ENCODE data around the gene DNTTIP2. TPM values are rescaled to one million over a fixed set of nuclear protein-coding genes. Genes with fewer than 3 reads are reported as not detected.
A peak's percentile ranks its signal among the peaks of the same experiment; 100 is the strongest.

Gene DNTTIP2
- total RNA-seq, 4 donors from 2014 or later = 31.0 to 50.1 (median 44.7) TPM

DNA sequence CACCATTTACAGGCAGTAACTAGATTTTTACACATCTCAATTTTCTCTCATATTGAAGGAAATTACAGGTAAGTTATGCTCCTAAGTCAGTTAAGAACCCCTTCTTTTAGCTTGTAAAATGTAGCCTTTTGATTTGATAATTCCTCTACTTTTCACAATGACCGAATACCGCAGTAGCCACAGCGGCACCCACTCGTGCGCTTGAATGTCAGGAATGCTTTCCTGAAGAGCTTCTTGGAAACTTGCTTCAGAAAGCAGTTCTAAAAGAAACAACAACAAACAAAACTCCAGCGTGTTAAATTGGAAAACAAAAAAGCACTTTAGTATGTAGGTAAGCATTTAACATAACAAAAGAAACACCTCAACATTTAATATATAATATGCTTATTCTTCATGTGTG lies 9.9 kb upstream of the DNTTIP2 start:
- WGBS = 82% methylated on average over 6 of the region's 6 CpGs
- Histone ChIP-seq H3K9me3 (no peaks in the 10 kb centered on the region), H3K27me3 (no peaks in the 10 kb centered on the region), H3K36me3 (peaks cover 9% of the 10 kb centered on the region), H3K4me3 (no peak overlapping the region), H3K27ac (no peak overlapping the region), H3K4me1 (no peaks in the 10 kb centered on the region)
- DNase-seq (ENCODE audit: low spot score in 2 of 2) = no peak
- TF ChIP-seq, protein P1, sequence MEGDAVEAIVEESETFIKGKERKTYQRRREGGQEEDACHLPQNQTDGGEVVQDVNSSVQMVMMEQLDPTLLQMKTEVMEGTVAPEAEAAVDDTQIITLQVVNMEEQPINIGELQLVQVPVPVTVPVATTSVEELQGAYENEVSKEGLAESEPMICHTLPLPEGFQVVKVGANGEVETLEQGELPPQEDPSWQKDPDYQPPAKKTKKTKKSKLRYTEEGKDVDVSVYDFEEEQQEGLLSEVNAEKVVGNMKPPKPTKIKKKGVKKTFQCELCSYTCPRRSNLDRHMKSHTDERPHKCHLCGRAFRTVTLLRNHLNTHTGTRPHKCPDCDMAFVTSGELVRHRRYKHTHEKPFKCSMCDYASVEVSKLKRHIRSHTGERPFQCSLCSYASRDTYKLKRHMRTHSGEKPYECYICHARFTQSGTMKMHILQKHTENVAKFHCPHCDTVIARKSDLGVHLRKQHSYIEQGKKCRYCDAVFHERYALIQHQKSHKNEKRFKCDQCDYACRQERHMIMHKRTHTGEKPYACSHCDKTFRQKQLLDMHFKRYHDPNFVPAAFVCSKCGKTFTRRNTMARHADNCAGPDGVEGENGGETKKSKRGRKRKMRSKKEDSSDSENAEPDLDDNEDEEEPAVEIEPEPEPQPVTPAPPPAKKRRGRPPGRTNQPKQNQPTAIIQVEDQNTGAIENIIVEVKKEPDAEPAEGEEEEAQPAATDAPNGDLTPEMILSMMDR (IDR thresholded peaks at IDR 0.05) = no peak
- TF ChIP-seq POLR2A (IDR thresholded peaks at IDR 0.05) = no peak
- no peak for TF ChIP-seq POLR2AphosphoS5 (IDR thresholded peaks at IDR 0.05)
- no peak for TF ChIP-seq EP300 (IDR thresholded peaks at IDR 0.05)

DNA sequence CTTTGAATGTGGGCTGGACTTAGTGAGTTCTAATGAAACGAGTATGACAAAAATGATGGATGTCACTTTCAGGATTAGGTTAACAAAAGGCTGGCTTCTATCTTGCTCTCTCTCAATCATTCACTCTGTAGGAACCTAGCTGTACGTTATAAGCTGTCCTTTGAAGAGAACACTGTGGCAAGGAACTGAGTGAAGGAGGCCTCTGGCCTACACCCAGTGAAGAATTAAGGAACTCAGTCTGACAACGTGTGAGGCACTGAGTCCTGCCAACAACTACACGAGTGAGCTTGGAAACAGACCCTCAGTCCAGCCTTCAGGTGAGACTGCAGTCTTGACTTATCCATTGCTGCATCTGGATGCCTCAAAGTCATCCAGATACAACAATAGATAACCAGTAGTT lies 3.3 kb upstream of the DNTTIP2 start:
- Histone ChIP-seq H3K4me1 (peaks cover 11% of the 10 kb centered on the region), H3K27me3 (no peaks in the 10 kb centered on the region), H3K4me3 (no peak overlapping the region), H3K9me3 (no peaks in the 10 kb centered on the region), H3K36me3 (peaks cover 3% of the 10 kb centered on the region), H3K27ac (no peak overlapping the region)
- WGBS = 74% methylated on average over 4 of the region's 4 CpGs
- TF ChIP-seq POLR2AphosphoS5 (IDR thresholded peaks at IDR 0.05) = no peak
- no peak for TF ChIP-seq POLR2A (IDR thresholded peaks at IDR 0.05)
- no peak for TF ChIP-seq EP300 (IDR thresholded peaks at IDR 0.05)
- TF ChIP-seq, protein P1 (IDR thresholded peaks at IDR 0.05) = no peak
- DNase-seq (ENCODE audit: low spot score in 2 of 2) = no peak

DNA sequence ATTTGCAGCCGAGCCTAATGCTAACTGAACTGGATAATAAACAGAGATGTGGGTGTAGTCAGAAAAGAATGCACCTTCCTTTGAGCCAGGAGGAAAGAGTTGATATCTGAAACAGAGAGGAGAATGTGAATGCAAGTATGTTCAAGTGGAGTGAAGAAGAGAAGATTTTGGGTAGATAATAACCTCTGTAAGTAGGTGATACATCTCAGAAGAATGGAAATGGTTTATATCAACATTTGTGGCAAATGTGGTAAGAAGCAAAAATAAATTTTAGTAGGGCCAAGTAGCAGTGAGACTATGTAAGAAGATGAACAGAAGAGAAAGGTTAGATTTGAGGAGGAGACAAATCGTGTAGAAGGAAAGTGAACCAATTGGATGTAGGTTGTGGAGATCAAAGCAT lies 1.7 kb upstream of the DNTTIP2 start:
- H3K36me3 ChIP-seq = peaks cover 14% of the 10 kb centered on the region
- no peaks in the 10 kb centered on the region for H3K9me3 ChIP-seq
- no peaks in the 10 kb centered on the region for H3K27me3 ChIP-seq
- H3K4me3 ChIP-seq = no peak overlapping the region
- DNase-seq (ENCODE audit: low spot score in 2 of 2) = no peak
- 90% methylated on average over 2 of the region's 2 CpGs for WGBS
- no peak overlapping the region for H3K27ac ChIP-seq
- H3K4me1 ChIP-seq = peaks cover 26% of the 10 kb centered on the region
- no peak for TF ChIP-seq POLR2AphosphoS5 (IDR thresholded peaks at IDR 0.05)
- TF ChIP-seq, protein P1 (IDR thresholded peaks at IDR 0.05) = no peak
- TF ChIP-seq EP300 (IDR thresholded peaks at IDR 0.05) = no peak
- TF ChIP-seq POLR2A (IDR thresholded peaks at IDR 0.05) = no peak

DNA sequence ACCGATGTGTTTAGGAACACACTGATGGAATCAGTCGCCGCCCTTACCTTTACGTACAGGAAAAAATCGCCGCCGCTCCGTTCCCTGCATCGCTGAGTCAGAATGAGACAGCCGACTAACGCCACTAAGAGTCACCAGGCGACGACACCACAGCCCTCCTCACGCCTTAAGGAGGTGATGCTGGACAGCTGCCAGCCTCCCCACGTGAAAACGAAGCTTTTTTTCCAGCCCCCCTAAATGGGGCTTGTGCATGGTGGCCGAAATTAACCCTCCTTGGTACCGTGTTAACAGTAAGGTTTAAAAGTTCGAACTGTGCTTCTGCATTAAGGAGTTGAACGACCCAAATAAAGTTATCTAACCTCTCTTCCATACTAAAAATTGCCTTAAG lies 511 bp downstream of the DNTTIP2 start:
- peak; percentile 69 to 80 for DNase-seq (ENCODE audit: low spot score in 2 of 2)
- Histone ChIP-seq H3K4me3 (peak overlapping the region; percentile 97), H3K27ac (peak overlapping the region; percentile 96), H3K9me3 (no peaks in the 10 kb centered on the region), H3K36me3 (peaks cover 36% of the 10 kb centered on the region), H3K4me1 (peaks cover 26% of the 10 kb centered on the region), H3K27me3 (no peaks in the 10 kb centered on the region)
- WGBS = 1% methylated on average over 20 of the region's 20 CpGs
- TF ChIP-seq POLR2A (IDR thresholded peaks at IDR 0.05) = no peak
- no peak for TF ChIP-seq EP300 (IDR thresholded peaks at IDR 0.05)
- no peak for TF ChIP-seq POLR2AphosphoS5 (IDR thresholded peaks at IDR 0.05)
- TF ChIP-seq, protein P1 (IDR thresholded peaks at IDR 0.05) = no peak

DNA sequence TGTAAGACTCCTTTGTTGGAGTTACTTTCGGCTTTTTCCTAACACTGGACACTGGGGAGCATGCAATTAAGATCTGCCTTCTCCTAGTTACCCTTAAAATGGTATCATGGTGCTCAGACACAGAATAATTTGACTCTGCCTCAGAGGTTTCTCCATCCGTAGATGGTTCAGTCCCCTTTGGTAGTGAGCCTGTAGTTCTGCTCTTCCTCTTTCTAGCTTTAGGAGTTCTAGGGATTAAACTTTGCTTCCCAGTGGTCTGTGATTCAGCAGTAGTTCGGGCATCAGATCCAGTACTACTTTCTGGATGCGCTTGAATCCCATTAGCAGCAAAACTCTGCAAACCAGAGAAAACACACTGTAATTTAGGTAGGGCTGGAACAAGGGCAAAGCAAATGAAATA lies 1.5 kb downstream of the DNTTIP2 start:
- WGBS = 88% methylated on average over 4 of the region's 4 CpGs
- H3K4me1 ChIP-seq = peaks cover 26% of the 10 kb centered on the region
- no peak for DNase-seq (ENCODE audit: low spot score in 2 of 2)
- H3K27me3 ChIP-seq = no peaks in the 10 kb centered on the region
- H3K4me3 ChIP-seq = no peak overlapping the region
- no peak overlapping the region for H3K27ac ChIP-seq
- peaks cover 45% of the 10 kb centered on the region for H3K36me3 ChIP-seq
- TF ChIP-seq EP300 (IDR thresholded peaks at IDR 0.05) = no peak
- no peak for TF ChIP-seq POLR2A (IDR thresholded peaks at IDR 0.05)
- no peak for TF ChIP-seq POLR2AphosphoS5 (IDR thresholded peaks at IDR 0.05)
- no peaks in the 10 kb centered on the region for H3K9me3 ChIP-seq

DNA sequence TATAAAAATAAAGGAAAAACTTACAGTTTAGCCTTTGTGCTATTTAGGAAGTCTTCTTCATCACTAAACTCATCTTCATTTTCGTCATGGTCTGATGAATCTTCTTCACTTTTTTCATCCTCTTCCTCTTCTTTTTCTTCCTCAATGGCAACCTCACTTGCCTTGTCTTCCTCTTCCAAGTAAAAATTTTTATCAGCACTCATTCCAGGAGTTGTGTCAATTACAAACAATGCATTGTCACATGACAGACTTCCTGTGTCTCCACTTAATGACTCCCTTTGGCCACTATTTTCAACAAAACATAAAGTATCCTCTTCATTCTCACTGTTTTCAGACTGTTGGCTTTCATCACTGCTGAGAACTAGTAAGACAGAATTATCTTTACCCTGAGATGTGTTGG lies 2.8 kb downstream of the DNTTIP2 start:
- Histone ChIP-seq H3K36me3 (peaks cover 58% of the 10 kb centered on the region), H3K4me3 (no peak overlapping the region), H3K27me3 (no peaks in the 10 kb centered on the region), H3K9me3 (no peaks in the 10 kb centered on the region), H3K27ac (no peak overlapping the region), H3K4me1 (peaks cover 26% of the 10 kb centered on the region)
- DNase-seq (ENCODE audit: low spot score in 2 of 2) = no peak
- TF ChIP-seq EP300 (IDR thresholded peaks at IDR 0.05) (no peak), POLR2A (IDR thresholded peaks at IDR 0.05) (no peak), POLR2AphosphoS5 (IDR thresholded peaks at IDR 0.05) (no peak)
- TF ChIP-seq, protein P1 (IDR thresholded peaks at IDR 0.05) = no peak
- WGBS = 71% methylated on average over 1 of the region's 1 CpG

All from suprapubic skin (tissue), 4 donors.